H1 (cell line): Measurements from ENCODE around the gene TDRD9. TPM values are rescaled to one million over a fixed set of nuclear protein-coding genes. Genes with fewer than 3 reads are reported as not detected.

Experiments
- BACH1 ChIP-seq: IDR thresholded peaks from 2 replicates; pipeline ENCODE4 v1.6.1; 2012; ENCODE audit warnings: low read length, improper control_type of control experiment
- CBX5 ChIP-seq: fragments of 300-800, 300-1000 bp; sonication (generic); IDR thresholded peaks from 2 replicates; pipeline ENCODE4 v1.7.1; 2016; ENCODE audit warnings: antibody characterized with exemption, low read length, low read depth
- CREB1 ChIP-seq: IDR thresholded peaks from 2 replicates; pipeline ENCODE4 v1.6.1; 2012; ENCODE audit warnings: inconsistent platforms
- SAP30 ChIP-seq: fragments of 300-600 bp; sonication (generic); IDR thresholded peaks from 2 replicates; pipeline ENCODE4 v1.7.1; 2012; ENCODE audit warnings: low read length, moderate library complexity, mild to moderate bottlenecking, inconsistent platforms; ENCODE audit not compliant: insufficient read depth, insufficient replicate concordance
- SRF ChIP-seq: IDR thresholded peaks from 2 replicates; pipeline ENCODE4 v1.6.1; 2011; ENCODE audit warnings: mild to moderate bottlenecking, low read depth, low read length, moderate library complexity
- polyA plus RNA-seq, 7 experiments: library from polyadenylated mRNA; depleted of rRNA in 3 of 7; stranded (reverse) in 5 of 7; unstranded in 2 of 7; fragments of >200 nt in 5 of 7; fragments of 200-250 nt in 2 of 7; gene quantifications; 1 replicate in 5 of 7; 2 replicates in 1 of 7; 4 replicates in 1 of 7; pipeline versions ENCODE4 v1.2.1 to v1.2.3, GENCODE V29; 2011 to 2013; ENCODE audit warnings: missing spikeins in 2 of 7, mixed read lengths in 2 of 7
- total RNA-seq: library from RNA; stranded (reverse); fragmentation: NEBNext Ultra II Directional; extraction: Animal tissue kit (Norgen Biotek cat#: 25700); gene quantifications from 2 replicates; pipeline ENCODE4 v1.2.1, GENCODE V29; 2021
- TF ChIP-seq, protein P1 (sequence below): IDR thresholded peaks from 2 replicates; pipeline ENCODE4 v1.6.1; 2012; ENCODE audit warnings: low read length, inconsistent platforms

TDRD9 gene
- total and polyA plus RNA-seq, 2 of the 8 experiments (the other 6 are each of a cell fraction or from before 2014, with no cell fraction given) = not detected

GRCh38 chr14:104049576-104050240 is 121.5 kb downstream of the TDRD9 start (continued):
- TF ChIP-seq, protein P1, sequence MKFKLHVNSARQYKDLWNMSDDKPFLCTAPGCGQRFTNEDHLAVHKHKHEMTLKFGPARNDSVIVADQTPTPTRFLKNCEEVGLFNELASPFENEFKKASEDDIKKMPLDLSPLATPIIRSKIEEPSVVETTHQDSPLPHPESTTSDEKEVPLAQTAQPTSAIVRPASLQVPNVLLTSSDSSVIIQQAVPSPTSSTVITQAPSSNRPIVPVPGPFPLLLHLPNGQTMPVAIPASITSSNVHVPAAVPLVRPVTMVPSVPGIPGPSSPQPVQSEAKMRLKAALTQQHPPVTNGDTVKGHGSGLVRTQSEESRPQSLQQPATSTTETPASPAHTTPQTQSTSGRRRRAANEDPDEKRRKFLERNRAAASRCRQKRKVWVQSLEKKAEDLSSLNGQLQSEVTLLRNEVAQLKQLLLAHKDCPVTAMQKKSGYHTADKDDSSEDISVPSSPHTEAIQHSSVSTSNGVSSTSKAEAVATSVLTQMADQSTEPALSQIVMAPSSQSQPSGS = no peak
- TF ChIP-seq SAP30 (no peak), CBX5 (no peak), BACH1 (no peak), SRF (no peak), CREB1 (no peak)
- TF ChIP-seq, all 59 proteins: peak for 0
